Astrocyte of the cerebellum (primary cell): ENCODE data around the gene SSBP3.

Experiments used
- DNase-seq: peaks from one replicate; pipeline ENCODE4 v3.0.0-alpha.2; 2011; ENCODE audit warnings: low read depth
- H3K4me3 ChIP-seq: 2 replicates; pipeline ENCODE4 v1.5.1; 2011; ENCODE audit warnings: mild to moderate bottlenecking, low read depth, low read length, moderate library complexity
- in situ Hi-C: cut with HindIII; loops from 2 replicates; pipeline ENCODE4 v1.10.0; 2017; ENCODE audit warnings: low sequenced_read_pairs
- TF ChIP-seq, protein P1 (sequence below): IDR thresholded peaks from 2 replicates; pipeline ENCODE4 v1.5.1; 2012; ENCODE audit warnings: low read length, low read depth, moderate library complexity, mild to moderate bottlenecking; ENCODE audit errors: missing control alignments

Gene SSBP3

GRCh38 chr1:54357967-54358366, 48.2 kb downstream of the SSBP3 start:
- in situ Hi-C loops: no loop called here
- TF ChIP-seq, protein P1, sequence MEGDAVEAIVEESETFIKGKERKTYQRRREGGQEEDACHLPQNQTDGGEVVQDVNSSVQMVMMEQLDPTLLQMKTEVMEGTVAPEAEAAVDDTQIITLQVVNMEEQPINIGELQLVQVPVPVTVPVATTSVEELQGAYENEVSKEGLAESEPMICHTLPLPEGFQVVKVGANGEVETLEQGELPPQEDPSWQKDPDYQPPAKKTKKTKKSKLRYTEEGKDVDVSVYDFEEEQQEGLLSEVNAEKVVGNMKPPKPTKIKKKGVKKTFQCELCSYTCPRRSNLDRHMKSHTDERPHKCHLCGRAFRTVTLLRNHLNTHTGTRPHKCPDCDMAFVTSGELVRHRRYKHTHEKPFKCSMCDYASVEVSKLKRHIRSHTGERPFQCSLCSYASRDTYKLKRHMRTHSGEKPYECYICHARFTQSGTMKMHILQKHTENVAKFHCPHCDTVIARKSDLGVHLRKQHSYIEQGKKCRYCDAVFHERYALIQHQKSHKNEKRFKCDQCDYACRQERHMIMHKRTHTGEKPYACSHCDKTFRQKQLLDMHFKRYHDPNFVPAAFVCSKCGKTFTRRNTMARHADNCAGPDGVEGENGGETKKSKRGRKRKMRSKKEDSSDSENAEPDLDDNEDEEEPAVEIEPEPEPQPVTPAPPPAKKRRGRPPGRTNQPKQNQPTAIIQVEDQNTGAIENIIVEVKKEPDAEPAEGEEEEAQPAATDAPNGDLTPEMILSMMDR: no peak
- DNase-seq: no peak
- no peak overlapping the region for H3K4me3 ChIP-seq

DNA sequence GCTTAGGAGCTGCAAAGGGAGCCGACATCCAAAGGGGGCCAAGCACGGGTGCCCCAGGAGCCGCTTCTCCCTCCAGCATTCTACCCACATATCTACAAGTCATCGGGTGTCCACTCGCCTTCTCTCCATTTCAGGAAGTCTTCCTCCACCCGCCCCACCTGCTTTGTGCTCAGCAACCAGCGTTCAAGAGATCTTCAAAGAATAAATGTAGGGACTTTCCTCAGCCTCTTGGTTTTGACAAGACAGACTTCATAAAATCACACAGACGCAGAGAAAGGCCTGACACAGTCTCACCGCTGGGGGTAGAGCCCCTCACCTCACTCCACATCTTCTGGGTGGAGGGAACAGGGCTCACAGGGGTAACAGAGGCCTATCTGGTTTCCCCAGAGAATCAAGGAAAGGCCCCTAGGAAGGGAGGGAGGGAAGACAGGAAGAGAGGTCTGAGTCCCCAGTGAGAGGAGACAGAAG, 49.5 kb downstream of the SSBP3 start:
- DNase-seq: no peak
- in situ Hi-C loops: no loop called here
- TF ChIP-seq, protein P1: no peak
- no peak overlapping the region for H3K4me3 ChIP-seq

DNA sequence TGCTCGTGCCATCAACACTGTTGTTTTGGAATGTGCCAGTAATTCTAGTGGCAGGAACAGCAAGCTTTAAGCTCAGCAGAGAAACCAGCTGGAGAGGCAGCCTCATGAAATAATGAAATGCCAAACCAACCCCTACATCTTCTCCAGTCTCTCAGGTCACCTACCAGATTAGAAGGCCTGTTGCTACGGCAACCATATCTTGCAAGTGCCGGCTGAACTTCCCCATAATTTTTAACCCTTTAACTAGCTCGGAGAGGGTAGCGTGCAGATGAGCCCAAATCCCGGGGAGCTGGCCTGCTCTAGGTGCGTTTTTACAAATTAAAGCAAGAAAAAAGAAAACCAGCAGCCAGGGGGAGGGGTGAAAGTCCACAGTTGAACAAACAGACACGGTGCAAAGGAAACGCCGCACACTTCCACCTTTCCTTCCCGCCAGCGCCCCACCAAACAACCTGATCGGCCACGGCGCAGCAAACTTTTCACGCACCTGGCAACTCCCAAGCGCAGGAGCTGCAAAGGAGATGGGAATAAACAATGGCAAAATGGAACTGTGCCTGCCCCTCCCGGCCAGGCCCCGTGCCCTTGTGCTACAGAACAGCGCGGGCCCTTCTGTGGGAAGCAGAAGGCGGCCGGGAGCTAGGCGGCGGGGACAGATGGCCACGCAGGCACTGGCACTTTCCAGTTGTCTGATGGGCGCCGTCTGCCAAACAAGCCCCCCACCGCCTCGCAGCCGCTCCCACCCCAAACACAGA, 50.1 kb downstream of the SSBP3 start:
- no peak overlapping the region for H3K4me3 ChIP-seq
- in situ Hi-C loops: no loop called here
- TF ChIP-seq, protein P1: no peak
- no peak for DNase-seq

- DNase-seq: no peak
- H3K4me3 ChIP-seq: no peak overlapping the region
- in situ Hi-C loops: no loop called here
- TF ChIP-seq, protein P1: no peak
These were observed 51.3 kb downstream of the SSBP3 start for GRCh38 chr1:54354899-54355298.

GRCh38 chr1:54353959-54354358, 52.2 kb downstream of the SSBP3 start:
- H3K4me3 ChIP-seq: no peak overlapping the region
- in situ Hi-C loops: no loop called here
- TF ChIP-seq, protein P1: no peak
- DNase-seq: no peak

DNA sequence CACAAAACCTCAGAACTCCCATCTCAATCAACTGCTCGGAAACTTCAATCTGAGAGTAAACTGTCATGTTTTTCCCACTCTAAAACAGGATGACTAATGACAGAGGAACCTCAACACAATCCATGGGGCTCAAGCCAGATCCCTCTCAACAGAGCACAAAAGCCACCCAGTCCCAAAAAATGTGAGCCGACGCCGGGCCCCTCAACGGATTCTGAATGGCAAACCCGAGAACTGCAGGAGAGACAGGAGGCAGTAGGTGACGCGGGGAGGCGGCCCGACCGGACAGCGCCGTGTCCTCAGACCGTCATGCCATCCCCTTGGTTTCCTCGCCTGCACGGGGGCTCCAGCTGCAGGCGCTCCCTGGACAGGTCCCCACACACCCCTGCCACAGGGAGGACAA, 53.4 kb downstream of the SSBP3 start:
- DNase-seq: no peak
- in situ Hi-C loops: no loop called here
- TF ChIP-seq, protein P1: no peak
- no peak overlapping the region for H3K4me3 ChIP-seq
